Measurements from ENCODE around the gene GALNT2. TPM values are rescaled to one million over a fixed set of nuclear protein-coding genes. Genes with fewer than 3 reads are reported as not detected.

GALNT2 gene
- total RNA-seq, 1 experiment from 2014 or later, result 47.0 TPM

DNA sequence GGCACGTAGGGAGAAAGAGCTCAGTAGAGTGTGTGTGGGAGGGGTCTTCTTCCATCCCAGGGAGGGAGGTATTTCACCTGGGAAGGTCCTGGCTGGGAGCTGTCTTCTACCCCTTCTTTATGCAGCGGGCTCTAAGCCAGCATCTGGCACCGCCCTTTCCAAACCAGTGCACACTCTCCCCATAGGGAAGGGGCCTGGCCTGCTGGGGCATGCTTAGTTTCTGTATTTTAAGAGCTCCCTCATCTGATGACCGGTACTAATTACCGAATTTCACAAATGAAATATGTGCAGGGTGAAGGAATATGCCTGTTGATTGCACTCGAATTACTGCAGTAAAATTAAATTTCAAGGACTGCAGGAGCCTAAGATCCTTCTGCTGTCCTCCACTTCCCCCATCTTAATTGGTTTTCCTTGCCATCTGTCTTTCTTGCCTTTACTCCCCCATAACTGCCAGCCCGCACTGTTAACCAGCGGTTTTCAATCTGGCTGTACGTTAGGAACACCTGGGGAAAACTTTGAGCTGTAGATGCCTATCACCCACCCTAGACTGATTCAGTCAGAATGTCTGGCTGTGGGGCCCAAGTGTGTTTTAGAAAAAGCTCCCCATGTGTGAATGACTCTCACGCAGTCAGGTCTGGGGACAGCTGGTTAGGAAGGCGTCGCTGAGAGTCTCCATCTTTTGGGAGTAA, 20.1 kb downstream of the GALNT2 start:
- DNase-seq (ENCODE audit: extremely low read depth, low read depth), result no peak

DNA sequence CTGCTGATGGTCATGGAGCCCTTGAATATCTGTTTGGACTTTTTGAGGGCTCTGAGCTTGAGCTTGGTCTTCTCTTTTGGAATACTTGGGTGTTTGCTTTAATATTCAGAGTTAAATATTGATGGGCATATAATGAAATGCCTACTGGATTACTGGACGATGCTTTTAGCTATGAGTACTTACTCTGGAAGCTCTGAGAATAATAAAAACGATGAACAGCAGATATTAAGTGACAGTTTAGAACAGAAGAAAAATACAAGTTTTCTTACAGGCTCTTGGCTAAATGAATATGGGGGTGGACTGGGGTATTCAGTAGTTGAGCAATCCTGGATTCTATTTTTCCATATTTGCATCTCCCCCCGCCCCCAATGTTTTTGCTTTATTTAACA, 20.7 kb downstream of the GALNT2 start:
- DNase-seq (ENCODE audit: extremely low read depth, low read depth), result no peak

DNA sequence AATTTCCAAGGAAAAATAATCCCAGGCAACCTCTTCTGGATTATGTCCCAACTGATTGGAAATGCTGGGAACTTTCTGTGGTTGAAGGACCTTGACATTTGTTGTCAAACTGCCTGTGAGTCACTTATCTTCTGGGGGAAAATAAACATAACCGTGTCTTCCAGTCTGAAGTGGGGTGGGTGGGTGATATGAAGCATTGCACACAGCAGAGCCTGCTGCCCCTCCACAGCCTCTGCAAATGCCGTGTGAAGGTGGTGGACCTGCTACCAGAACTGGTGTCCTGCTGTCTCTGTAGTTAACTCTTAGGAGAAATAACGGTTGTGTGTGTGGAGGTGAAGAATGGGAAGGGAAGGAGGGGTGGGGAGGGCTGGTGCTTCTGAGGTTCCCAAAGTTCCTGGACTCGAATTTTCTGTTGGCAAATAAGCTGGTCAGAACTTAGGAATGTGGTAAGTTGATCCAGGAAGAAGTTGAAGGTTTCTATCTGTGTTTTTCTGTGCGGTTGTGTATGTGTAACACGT, 23.2 kb downstream of the GALNT2 start:
- DNase-seq (ENCODE audit: extremely low read depth, low read depth), result no peak

DNA sequence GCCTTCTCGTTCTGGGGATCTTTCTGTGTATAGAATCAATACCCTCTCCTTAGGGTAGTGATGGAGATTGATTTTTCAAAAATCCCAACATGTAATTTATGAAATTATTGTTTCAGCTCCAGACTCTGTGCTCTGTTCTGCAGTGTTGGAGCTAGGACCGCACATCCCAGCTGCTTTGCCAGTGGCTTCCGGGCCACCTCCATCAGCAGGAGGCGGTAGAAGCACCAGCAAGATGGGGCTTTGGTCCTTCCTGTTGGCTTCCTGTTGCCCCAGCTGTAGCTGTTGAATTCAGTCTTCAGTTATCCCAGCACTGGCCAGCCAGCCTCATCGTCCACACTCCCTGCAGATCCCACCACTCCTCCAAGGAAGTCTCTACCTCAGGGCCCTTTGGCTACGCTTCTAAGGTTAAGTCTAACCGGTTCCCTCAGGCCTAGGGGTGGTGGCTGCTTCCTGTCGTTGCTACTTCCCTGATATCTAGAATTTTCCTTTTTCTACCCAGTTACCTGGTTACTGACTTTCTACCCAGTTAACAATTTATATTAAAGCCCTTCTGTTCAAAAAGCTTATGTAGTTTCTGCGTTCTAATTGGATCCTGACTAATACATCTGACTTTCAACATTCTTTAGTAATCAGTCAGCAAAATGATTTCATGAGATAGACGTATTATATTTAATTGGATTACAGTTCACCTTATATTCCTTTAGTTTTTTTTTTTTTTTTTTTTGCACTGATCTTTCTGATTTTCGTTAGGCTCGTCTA, 24.6 kb downstream of the GALNT2 start:
- DNase-seq (ENCODE audit: extremely low read depth, low read depth), result no peak

DNA sequence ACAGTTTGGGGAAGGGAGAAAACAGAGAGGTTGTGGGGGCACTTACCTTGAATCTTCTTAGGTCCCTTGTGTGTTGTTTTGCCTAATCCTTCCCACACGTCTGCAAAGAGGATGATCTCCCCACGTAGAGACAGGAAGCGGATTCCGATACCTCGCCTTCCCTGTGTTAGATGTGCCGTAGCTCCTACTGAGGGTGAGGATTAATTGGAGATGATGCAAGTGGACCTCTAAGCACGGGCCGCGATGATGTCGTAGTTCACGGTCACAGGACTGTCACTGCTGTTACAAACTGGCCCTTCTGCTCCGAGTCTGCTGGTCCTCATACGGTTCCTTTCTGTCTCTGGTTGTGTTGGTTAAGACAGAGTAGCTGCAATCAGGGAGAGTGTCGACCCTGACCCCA, 27.7 kb downstream of the GALNT2 start:
- DNase-seq (ENCODE audit: extremely low read depth, low read depth), result no peak

DNA sequence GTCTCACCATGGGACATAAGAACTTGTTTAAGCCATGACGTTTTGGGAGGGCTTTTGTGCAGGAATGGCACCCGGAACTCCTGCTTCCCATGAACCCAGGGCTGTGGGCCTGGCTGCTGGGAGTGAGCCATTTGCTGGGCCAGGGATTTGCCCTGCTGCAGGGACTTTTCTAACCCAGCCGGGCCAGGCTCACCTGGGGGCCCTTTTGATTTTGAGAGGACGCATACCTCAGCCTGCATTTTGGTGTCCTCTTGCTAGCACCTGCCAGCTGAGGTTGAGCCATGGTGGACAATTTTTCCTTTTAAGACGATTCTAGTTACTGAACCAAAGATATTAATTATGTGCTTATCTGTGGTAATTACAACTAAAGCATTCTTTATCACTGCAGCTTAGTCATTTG, 28.9 kb downstream of the GALNT2 start:
- no peak for DNase-seq (ENCODE audit: extremely low read depth, low read depth)

DNA sequence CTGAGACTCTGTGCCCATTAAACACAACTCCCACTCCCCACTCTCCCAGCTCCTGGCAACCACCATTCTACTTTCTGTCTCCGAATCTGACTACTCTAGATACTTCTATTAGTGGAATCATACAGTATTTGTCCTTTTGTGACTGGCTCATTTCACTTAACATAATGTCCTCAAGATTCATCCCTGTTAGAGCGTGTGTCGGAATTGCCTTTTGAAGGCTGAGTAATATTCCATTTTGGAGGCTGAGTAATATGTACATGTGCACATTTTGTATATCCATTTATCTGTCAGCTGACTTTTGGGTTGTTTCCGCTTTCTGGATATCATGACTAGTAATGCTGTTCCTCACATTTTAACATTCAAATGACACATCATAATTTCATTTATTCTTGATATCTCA, 30.3 kb downstream of the GALNT2 start:
- DNase-seq (ENCODE audit: extremely low read depth, low read depth), result no peak

DNA sequence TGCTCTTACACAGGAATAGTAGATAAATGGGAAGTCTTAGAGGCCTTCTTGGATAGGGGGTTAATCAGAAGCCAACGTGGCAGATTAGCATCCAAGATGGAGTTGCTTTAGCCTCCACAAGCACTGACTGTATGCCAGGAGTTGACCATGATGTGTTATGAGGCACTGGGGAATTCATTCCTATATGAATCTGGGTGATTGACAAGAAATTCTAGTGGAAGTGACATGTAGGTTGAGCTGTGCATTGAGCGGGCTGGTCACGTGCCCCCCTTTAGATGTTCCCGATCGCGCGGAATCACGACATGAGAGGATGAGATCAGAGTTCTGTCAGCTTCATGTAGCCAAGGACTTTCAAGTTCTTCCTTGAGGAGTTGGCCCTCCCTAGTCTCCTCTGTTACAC, 31.7 kb downstream of the GALNT2 start:
- DNase-seq (ENCODE audit: extremely low read depth, low read depth), result no peak

DNA sequence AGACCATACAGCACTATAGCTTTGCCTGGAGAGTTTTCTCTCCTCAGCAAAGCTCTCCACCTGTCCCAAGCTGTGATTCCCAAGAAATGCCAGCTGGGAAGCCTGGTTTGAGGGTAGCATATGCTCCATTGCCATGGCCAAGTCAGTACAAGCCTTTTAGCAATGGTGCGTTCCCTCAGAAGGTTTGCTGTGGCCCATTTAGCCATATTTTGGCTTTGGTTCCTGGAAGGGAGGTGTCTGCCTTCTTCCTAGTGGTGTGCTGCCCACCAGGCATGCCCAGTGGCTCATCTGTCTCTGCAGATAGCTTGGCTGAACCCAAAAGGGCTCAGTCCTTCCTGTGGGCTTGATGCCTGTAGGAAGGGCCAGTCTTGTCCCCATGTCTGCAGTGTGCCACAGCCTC, 32.4 kb downstream of the GALNT2 start:
- DNase-seq (ENCODE audit: extremely low read depth, low read depth), result no peak

DNA sequence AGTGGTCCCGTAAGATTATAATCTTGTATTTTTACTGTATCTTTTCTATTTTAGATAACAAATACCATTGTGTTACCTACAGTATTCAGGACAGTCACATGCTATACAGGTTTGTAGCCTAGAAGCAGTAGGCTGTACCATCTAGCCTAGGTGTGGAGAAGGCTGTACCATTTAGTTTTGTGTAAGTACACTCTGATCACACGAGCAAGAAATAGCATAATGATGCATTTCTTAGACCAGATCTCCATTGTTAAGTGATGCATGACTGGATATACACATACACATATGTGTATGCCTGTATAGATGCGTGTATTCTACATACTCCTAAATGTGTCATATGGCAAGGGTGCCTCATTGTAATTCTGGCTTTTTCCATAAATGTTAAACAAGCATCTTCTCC, 33.9 kb downstream of the GALNT2 start:
- DNase-seq (ENCODE audit: extremely low read depth, low read depth), result no peak

DNA sequence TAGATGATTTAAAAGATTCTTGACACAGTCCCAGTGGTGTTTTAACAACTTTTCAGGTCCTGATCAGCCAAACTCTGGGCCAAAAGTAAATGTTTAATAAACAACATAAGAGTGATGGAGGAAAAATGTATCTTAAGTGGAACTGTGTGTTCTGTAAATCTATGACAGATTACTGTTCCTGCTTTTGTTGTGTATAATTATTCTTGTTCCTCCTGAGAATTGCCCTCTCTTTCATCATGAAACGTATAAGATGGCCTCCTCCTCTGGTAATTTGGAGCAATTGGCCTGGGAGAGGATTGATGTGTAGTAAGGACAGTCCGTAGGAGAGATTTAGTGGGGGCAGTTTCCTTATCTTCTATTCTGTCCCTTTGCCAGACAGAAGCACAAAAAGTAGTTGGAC, 34.5 kb downstream of the GALNT2 start:
- DNase-seq (ENCODE audit: extremely low read depth, low read depth), result no peak

DNA sequence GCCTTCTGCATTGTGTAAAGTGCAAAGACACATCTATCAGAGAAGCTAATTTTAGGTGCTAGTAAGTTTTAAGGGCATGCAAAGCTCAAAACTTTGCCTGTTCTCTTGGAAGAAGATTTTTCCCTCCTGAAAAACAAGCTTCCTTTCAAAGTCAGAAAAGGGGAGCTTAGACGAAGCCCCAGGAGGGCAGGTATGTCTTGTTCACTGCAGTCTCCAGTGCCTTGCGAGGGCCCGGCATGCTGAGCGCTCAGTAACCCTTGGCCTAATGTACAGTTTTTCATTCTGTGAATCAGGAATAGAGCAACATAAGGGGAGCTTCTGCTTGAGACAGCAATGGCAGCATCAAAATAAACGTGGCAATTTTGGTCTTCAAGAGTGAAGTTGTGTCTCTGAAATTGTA, 35.0 kb downstream of the GALNT2 start:
- no peak for DNase-seq (ENCODE audit: extremely low read depth, low read depth)

DNA sequence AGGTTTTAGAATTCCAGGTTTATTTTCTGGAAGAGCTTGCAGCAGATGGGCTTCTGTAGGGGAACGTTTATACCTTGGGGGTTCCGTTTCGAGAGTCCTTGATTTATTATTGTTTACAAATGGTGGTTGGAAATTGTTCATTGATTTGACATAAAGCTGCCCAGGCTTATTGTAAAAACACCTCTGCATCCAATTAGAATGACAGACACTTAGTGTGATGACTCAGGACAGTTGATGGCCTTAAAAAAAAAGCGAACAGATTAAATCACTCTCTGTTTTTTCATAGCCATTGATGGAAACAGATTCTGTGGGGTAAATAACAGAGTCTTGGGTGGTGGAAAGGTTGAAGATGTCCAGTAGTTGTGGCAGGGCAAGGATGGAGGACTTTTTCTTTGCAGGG, 35.4 kb downstream of the GALNT2 start:
- no peak for DNase-seq (ENCODE audit: extremely low read depth, low read depth)

DNA sequence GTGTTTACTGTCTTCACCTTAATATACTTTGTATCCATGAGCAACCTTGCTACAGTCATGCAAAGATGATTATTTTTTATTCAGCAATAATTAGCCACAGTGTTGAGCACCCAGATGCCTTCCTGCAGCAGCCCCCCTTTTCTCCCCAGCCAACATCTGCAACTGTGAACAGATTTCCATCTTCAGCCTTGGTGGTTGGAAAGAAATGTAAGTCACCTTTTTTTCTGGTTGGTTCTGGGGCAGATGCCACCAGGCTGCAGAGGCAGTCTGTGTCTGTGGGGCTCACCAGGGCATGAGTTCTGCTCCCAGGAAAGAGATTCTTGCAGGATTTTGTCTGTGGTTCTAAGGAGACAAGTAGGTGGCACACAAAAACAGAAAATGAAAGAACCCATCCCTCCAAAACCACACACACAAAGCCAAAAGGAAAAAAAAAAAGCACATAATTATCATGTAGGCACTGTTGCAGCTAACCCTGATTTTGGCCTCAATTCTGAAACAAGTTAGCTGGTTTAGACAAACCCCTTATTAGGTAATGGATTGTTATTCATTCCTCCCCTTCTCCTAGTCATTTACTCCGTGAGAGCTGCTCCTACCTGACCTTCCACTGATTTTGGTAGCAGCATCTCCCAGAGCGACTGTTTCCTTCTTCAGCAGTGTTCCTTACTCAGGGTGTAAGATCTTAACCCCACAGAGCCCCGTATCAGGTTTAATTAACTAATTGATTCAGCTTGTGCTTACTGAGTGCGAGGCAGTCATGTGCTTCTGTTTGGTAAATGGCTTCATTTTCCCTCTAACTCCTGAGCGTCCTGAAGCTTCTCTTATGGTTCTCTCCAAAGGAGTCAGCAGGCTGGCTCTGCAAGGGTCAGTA, 36.5 kb downstream of the GALNT2 start:
- DNase-seq (ENCODE audit: extremely low read depth, low read depth), result no peak

DNA sequence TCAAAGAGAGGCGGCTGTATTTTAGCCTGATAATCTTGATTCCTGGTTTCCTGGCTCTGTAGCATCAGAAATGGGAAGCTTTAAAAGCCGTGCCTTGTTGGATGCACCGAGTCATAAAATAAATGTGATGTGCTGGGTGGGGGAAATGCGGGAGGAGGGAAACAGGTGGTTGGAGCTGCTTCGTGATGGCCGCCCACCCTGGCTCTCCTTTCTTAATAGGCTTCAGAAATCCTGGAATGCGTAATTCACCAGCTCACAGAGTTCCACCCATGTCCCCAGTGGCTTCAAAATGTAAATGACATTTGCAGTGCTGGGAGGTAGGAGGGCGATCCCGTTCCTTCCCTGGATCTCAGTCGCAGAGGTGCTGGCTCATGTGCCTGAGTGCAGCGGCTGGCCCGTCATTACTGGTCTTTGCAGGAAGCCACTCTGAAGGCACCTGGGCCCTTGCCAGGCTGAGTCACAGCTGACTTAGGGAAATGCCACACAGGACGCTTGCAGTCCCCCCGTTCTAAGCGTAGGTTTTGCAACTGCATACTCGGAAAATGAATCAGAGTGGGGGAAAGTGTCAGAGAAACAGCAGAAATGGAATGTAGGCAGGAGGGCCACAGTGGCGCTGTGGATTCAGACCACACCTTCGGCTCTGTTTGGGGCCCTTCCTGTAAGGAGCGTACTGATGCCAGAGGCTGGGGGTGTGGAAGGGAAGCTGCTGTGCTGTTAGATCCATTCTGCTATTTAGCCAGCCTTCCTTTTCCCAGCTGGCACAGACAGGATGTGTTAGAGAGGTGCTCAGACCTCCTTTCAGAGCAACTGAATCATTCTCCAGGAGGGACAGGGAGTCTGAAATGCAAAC, 37.6 kb downstream of the GALNT2 start:
- peak; percentile 96 for DNase-seq (ENCODE audit: extremely low read depth, low read depth)

DNA sequence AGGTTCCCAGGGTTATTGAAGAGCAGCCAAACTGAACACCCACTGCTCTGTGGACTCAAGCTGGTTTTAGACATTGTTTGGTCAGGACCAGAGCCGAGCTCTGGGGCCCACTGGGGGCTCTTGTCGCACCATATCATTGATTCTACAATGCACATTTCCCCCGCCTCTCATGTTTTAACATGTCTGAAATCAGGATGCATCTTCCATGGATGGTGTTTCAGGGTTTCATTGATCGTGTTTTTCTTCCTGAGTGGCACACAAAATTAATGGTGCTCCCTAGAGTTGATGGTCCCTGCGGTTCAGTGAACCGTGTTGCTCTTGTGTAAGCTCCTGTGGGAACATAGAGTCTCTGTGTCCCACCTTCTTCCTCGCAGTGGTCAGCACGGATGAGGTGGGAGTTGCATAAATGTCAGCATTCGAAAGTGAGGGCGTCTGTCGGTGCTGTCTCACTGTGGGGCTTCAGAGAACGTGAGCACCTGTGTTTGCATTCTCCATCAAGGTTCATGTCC, 38.3 kb downstream of the GALNT2 start:
- no peak for DNase-seq (ENCODE audit: extremely low read depth, low read depth)

DNA sequence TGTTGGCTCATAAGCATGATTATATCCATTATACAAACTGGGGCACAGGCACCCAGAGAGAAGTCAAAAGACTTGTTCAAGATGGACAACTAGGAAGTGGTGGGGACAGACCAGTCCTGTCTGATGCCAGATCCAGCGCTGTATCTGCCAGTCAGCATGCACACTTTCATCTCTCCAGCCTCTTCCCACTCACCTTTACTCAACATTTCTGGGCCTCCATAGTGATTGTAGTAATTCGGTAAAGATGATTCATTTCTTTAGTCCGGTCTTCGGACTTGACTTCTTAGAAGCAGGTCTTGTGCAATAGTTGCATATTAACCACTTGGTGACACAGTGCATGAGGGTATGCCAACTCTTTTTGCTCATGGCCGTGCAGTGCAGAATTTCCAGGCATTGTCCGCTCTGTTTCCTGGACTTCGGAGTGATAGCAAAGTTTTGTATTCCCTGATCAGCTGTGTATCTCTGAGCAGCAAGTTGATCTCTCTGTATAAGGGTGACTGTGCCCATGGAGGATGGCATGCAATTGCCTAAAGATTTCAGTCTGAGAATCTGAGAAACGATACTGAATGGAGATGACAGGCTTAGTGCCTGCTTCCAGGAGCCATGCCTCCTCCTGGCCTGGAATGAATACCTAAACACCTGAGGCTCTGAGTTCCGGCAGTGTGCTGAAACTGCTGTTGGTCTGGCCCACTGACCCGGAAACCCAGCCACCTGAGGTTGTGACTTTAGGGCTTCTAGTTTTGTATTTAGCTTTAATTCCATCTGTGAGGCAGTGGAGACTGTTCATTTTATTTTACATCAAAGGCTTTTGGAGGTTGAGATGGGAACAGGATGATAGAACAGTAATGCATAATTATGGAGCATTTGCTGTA, 39.0 kb downstream of the GALNT2 start:
- DNase-seq (ENCODE audit: extremely low read depth, low read depth), result peak; percentile 38

DNA sequence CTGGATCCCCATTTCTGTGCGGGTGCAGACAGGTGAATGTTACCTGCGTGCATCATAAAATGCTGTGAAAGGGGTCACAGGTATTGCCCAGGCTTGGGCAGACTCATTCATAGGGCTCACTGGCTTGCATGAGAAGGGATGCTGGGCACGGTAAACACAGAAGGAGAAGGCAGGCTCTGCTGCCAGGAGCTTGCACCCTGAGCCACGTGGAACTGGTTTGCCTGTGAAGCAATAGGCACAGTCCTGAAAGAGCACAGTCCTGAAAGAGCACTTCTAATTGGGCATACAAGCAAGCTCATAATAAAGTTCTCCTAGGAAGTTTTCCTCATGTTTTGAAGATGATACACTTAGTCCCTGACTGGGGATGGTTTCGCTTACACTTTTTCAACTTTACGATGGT, 40.9 kb downstream of the GALNT2 start:
- no peak for DNase-seq (ENCODE audit: extremely low read depth, low read depth)

DNA sequence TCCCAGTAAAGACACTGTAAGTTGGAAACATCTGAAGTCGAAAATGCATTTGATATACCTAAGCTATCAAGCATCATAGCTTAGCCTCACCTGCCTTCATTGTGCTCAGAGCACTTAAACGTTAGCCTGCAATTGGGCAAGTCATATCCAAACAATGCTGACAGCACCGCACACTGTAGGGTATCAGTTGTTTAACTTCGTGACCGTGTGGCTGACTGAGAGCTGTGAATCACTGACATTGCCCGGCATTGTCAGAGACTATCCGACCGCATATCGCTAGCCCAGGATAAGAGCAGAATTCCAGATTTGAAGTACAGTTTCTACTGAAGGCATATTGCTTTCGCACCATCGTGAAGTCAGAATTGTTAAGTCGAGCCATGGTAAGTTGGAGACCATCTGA, 41.5 kb downstream of the GALNT2 start:
- DNase-seq (ENCODE audit: extremely low read depth, low read depth), result no peak
